HG03460 (cell line): ENCODE data around the gene PCDHGA4.
"Not testable (repeated sequence)": the region's sequence is repeated elsewhere in the genome, so short reads cannot be mapped to it uniquely, and the experiment has no call there.

Experiments used
- ATAC-seq: cut with Tn5 transposase; IDR thresholded peaks from one replicate; pipeline ENCODE4 v1.9.1; 2021; ENCODE audit not compliant: unreplicated experiment

The PCDHGA4 gene

DNA sequence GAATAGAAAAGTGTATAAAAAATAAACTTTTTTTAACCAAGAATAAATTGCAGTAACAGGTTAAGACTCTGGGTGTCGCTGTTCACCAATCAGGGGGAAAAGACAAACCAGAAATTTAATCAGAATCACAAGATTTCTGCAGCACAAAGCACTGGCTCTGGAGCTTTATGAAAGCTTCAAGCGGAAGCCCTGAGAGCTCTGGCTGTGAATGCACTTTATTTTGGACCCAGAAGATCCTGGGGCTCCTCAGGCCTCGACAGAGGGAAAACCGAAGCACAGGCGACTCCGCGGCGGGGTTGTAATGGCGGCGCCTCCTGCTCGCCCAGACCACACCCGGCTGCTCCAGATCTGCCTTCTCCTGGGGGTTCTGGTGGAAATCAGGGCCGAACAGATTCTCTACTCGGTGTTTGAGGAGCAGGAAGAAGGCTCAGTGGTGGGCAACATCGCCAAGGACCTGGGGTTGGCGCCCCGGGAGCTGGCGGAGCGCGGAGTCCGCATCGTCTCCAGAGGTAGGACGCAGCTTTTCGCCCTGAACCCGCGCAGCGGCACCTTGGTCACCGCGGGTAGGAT is at the start of gene PCDHGA4:
Gene PCDHGA4 (plus strand): TSS at position 122 of the 570 bp plus-strand sequence. CDS start 87 bp downstream, at position 209.
- no peak for ATAC-seq

DNA sequence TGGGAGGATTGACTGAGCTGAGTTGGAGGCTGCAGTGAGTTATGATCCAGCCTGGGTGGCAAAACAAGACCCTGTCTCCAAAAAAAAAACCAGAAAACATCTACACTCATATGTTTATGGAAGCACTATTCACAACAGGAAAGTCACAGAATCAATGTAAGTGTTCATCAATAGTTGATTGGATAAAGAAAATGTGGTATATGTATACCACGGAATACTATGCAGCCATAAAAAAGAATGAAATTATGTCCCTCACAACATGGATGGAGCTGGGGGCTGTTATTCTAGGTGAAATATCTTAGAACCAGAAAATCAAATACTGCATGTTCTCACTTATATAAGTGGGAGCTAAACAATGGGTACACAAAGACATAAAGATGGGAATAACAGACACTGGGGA is 48.2 kb upstream of the PCDHGA4 start:
- no peak for ATAC-seq

DNA sequence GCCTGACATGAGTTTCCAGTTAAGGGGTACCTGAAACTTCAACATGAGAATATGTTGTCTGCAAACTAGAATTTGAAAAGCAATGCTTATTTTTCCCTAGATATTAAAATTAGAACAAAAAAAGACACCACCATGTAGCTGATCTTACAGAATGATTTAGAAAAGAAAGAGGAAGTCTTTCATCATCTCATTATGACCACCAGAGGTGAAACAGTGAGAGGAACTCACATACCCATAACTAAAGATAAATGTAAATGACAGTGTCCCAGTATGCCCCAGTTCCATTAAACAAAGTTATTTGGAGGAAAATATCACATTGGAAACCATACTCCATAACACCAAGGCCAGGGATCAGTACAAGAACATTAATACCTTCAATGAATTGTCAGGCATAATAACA is 41.1 kb upstream of the PCDHGA4 start:
- no peak for ATAC-seq

DNA sequence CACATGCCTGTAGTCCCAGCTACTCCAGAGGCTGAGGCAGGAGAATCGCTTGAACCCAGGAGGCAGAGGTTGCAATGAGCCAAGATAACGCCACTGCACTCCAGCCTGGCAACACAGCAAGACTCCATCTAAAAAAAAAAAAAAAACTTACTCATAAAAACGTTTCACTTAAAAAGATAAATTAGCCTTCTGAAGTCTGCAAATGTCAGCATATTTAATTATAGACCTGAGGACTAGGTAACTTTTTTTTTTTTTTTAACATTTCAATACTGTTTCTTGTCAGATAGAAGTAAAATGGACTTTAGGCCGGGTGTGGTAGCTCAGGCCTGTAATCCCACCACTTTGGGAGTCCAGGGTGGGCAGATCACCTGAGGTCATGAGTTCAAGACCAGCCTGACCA is 37.9 kb upstream of the PCDHGA4 start:
- not testable (repeated sequence) for ATAC-seq

DNA sequence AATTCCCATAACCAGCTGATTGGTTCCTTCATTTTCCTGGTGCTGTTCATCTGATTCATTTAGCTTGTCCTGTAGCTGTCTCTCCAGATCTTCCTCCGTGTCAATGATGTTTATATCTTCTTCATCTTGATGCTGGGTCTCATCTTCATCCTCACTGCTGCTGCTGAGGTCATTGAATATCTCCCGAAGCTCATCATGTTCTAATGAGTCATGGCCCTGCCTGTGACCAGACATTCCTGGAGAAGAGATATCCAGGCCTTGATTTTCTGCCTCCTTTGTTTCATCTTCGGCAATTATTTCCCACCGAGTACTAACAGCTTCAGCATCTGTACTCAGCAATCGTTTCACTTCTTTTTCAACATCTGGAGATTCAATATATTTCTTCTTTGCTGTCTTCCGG is 35.6 kb upstream of the PCDHGA4 start:
- ATAC-seq: no peak

DNA sequence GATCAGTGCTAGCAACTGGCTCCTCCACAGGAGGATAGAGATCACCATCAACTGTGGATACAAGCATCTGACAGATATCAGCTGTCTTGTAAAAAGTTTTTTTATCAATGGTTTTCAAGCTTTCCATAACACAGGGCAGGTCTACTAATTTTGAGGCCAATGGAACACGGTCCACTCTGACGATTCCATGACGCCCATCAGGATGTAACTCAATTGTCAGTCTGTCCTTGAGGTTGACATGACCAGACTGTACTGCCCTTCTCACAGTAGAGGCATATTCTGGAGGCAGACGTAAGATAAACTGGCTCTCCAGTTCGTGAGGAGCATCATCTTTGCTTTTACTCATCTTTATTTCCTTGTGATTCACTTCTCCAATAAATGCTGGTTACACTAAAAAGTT is 35.1 kb upstream of the PCDHGA4 start:
- ATAC-seq: no peak

DNA sequence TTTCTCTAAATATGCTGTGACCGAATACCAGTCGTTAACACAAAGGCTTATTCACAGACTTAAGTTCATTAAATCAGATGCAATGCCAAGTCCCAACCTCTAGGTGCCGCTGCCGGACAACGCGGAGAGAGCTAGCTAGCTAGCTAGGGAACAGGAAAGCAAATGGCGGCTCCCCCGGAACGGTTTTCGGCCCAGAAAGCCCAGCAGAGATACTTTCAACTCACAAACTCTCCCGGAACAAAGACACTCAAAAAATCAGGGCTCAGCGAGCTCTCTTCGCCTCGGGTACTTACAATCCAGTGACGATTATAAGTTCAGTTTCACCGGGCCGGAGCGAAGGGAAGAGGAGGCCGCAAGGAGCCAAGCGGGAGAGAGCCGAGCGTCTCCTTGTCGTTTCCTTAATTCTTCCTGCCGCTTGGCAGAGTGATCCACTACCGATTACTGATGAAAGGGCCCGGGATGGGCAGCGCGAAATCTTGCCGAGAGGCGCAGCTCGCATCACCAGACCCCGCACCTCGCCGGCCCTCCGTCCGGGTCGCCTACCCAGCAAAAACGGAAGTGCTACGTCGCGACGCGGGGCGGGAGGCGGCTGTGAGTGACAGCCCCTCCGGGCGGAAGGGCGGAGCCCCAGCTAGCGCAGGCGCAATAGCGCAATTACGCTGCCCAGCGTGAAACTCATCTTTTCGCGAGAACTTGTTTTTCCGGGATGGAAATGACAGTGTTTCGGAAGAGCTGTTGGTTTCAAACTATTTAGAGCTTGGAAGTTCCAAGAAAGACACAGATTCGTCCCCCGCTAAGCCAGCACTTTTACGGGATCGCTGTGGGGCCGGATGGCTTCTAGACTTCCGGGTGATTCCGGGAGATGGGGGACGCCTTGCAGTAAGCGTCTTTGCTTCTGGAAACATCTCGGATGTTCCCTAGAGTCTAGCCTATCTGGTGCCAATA is 34.3 kb upstream of the PCDHGA4 start, which contains the start of gene TAF7:
Gene TAF7 (minus strand): TSS at position 560 of the 945 bp plus-strand sequence. CDS start 740 bp downstream, outside the sequence.
- peak; percentile 97 for ATAC-seq

DNA sequence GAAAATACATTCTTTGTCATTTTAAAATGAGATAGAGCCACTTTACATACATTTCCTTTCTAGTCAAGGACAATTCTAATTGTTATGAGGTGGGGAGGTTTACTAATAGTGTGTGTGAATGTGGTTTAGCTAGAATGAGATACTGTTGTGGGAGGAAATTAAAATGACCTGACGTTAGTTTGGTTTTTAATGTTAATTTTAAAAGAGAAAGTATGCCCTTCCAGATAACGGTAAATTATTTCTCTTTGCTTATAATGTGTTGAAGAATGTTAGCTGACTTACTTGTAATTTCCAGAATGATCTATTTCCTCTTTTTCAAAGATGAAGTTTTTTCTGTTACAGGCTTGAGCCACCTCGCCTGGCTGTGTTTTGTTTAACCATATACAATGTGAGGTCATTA is 32.6 kb upstream of the PCDHGA4 start:
- no peak for ATAC-seq

DNA sequence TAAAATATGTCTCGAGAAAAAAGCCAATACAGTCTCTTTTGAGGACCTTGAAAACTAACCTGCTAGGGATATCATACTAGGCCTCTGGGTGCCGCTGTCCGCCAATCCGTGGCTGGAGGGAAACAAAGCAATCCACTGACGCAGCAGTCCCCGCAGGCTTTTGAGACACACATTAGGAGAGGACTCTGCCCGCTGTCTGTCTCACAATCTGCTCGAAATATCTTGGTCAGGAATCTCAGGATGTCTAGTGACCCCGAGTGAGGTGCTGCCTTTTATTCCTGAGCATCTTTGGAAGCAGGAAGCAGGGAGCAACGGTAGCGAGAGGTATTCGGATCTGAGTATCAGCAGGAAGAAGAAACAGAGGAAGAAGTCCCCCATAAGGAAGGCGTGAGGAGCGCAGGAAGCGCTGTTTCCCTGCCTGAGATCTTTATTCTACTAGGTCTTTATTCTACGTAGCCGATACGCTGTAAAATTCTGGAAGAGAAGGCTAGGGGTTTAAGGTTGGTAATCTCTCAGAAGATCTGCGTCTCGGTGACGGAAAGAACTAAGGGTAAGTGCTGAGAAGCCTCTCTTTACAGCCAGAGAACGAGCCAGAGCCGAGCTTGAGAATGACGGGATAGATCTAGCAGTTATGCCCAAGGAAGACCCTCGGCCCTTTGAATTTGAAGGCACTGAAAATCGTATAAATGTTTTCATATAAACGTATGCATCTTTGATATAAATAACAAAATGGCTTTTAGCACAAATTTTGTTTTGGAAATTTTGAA is 28.6 kb upstream of the PCDHGA4 start:
- ATAC-seq: peak; percentile 80

DNA sequence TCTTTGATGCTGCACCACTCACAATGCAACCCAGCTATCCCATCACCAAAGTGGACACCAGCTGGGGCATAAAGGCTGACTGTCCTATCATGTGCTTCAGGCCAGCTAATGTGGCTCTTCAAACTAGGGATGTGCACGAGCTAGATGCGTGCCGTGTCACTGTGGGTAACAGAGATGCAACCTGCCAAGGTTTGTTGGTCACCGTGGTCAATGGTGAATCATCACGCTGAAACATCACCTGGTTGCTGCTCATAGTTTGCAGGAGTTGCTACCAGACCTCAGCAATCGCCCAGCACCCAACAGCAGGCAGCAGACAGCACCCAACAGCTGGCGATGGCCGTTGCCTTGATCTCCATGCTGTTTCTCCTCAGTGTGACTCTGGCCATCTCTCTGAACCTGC is 26.6 kb upstream of the PCDHGA4 start:
- ATAC-seq: no peak

DNA sequence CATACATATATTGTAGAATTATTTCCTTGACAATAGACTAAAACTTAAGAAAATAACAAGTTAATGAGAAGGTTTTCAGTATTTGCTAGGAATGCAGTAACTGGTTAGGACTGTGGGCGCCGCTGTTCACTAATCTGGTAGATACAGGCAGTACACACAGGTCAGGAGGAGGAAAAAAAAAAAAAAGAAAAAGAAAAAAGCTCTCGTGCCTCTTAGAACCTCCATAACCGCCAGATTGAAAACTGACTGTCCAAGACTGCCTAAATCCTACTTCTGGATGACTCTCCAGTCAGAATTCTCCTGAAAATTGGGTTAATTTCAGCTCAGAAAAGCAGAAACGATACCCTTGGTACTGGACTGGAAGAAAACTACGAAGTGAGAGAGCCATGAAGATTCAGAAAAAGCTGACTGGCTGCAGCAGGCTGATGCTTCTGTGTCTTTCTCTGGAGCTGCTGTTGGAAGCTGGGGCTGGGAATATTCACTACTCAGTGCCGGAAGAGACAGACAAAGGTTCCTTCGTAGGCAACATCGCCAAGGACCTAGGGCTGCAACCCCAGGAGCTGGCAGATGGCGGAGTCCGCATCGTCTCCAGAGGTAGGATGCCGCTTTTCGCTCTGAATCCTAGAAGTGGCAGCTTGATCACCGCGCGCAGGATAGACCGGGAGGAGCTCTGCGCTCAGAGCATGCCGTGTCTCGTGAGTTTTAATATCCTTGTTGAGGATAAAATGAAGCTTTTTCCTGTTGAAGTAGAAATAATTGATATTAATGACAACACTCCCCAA is 24.3 kb upstream of the PCDHGA4 start, which contains the start of gene PCDHGA1:
Gene PCDHGA1 (plus strand): TSS at position 216 of the 782 bp plus-strand sequence.
- ATAC-seq: no peak

DNA sequence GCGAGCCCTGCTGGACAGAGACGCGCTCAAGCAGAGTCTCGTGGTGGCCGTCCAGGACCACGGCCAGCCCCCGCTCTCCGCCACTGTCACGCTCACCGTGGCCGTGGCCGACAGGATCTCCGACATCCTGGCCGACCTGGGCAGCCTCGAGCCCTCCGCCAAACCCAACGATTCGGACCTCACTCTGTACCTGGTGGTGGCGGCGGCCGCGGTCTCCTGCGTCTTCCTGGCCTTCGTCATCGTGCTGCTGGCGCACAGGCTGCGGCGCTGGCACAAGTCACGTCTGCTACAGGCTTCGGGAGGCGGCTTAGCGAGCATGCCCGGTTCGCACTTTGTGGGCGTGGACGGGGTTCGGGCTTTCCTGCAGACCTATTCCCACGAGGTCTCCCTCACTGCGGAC is 22.2 kb upstream of the PCDHGA4 start:
- ATAC-seq: not testable (repeated sequence)

DNA sequence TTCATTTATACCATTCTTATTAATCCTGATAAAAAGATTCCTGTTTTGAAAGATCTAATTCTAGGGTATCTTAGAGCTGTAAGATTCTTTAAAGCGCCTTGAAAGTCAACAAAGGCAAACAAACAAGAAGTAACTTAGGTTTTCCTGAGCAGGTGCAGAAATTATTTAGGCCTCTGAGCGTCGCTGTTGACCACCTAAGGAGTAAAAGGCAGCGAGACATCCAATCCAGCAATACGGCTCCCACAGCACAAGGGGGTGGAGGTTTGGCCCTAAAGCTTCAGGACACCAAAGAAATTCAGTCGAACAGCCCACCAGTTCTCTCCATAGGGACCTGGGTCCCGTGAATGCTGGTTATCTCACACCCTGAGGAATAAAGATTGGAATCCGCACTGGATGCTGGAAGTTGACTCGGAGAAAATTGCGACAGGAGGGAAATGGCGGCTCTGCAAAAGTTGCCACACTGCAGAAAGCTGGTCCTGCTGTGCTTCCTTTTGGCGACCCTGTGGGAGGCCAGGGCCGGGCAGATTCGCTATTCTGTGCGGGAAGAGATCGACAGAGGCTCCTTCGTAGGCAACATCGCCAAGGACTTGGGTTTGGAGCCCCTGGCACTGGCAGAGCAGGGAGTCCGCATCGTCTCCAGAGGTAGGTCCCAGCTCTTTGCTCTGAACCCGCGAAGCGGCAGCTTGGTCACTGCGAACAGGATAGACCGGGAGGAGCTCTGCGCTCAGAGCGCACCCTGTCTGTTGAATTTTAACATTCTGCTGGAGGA is 16.1 kb upstream of the PCDHGA4 start, which contains the start of gene PCDHGA2:
Gene PCDHGA2 (plus strand): TSS at position 223 of the 769 bp plus-strand sequence.
- ATAC-seq: no peak

DNA sequence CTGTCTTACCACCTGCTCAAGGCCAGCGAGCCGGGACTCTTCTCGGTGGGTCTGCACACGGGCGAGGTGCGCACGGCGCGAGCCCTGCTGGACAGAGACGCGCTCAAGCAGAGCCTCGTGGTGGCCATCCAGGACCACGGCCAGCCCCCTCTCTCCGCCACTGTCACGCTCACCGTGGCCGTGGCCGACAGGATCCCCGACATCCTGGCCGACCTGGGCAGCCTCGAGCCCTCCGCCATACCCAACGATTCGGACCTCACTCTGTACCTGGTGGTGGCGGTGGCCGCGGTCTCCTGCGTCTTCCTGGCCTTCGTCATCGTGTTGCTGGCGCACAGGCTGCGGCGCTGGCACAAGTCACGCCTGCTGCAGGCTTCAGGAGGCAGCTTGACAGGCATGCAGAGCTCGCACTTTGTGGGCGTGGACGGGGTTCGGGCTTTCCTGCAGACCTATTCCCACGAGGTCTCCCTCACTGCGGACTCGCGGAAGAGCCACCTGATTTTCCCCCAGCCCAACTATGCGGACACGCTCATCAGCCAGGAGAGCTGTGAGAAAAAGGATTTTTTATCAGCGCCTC is 14.0 kb upstream of the PCDHGA4 start:
- ATAC-seq: not testable (repeated sequence)

DNA sequence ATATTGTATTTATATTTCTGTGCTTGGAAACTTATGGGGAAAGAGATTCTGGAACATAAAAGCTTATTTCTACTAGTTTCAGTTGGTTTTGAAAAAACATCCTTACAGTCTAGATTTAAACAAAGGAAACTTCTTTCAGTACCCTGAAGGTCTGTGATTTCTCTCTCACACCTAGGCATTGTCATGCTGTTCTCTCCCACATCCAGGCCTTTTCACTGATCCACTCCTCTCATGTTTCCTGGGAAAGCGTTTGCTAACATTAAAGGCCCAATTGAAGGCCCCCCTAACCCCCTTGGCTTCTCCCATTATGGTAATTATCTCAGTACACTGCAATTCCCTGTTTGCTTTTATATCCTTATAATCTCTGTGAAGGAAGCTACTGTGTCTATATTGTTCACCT is 12.0 kb upstream of the PCDHGA4 start:
- ATAC-seq: no peak

DNA sequence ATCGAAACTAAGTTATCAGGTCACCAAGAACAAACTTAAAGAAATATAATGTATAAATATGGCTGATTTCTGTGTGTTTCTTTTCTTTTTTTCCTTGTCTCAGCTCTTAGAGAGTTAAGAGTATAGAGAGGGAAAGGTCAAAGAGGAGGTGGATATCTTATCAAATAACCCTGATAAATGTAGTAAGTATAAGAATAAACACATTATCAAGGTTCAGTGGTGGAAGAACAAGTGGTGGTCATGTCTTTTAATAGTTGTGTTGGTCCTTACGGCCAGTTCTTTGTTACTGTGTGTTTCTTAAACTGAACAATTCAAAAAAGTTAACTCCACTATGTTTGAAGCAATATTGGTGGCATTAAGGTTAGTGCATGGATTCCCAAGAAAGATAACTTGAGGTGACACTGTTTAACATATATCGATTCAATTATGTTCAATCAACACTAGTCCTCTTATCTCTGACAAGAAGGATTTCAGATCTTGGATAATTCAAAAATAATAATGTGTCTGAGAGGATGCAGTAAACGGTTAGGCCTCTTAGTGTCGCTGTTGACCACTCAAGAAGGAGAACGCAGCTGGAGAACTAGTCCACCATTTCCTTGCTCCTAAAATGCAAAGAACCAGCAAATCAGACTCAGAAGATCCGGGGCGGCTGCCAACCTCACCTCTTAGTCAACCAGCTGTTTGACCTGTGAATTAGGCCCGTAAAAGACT is 11.4 kb upstream of the PCDHGA4 start, which contains the start of gene PCDHGA3:
Gene PCDHGA3 (plus strand): TSS at position 588 of the 711 bp plus-strand sequence. CDS start 205 bp downstream, outside the sequence.
- ATAC-seq: no peak

DNA sequence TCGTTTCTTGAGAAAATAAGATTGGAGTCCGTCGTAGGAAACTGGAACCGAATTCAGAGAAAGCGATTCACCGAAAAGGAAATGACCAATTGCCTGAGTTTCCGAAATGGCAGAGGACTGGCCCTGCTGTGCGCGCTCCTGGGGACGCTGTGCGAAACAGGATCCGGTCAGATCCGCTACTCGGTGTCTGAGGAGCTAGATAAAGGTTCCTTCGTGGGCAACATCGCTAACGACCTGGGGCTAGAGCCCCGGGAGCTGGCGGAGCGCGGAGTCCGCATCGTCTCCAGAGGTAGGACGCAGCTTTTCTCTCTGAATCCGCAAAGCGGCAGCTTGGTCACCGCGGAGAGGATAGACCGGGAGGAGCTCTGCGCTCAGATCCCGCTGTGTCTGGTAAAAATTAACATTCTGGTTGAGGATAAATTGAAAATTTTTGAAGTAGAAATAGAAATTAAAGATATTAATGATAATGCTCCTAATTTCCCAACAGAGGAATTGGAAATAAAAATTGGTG is 10.8 kb upstream of the PCDHGA4 start:
- no peak for ATAC-seq

DNA sequence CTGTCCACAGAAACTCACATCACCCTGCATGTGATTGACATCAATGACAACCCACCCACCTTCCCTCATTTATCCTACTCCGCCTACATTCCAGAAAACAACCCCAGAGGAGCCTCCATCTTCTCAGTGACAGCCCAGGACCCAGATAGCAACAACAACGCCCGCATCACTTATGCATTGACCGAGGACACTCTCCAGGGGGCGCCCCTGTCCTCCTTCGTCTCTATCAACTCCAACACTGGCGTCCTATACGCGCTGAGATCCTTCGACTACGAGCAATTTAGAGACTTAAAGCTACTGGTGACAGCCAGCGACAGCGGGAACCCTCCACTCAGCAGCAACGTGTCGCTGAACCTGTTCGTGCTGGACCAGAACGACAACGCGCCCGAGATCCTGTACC is 9.5 kb upstream of the PCDHGA4 start:
- no peak for ATAC-seq
